ENCODE measurements around the gene MIOX.
A peak's percentile ranks its signal among the peaks of the same experiment; 100 is the strongest.

Gene MIOX

DNA sequence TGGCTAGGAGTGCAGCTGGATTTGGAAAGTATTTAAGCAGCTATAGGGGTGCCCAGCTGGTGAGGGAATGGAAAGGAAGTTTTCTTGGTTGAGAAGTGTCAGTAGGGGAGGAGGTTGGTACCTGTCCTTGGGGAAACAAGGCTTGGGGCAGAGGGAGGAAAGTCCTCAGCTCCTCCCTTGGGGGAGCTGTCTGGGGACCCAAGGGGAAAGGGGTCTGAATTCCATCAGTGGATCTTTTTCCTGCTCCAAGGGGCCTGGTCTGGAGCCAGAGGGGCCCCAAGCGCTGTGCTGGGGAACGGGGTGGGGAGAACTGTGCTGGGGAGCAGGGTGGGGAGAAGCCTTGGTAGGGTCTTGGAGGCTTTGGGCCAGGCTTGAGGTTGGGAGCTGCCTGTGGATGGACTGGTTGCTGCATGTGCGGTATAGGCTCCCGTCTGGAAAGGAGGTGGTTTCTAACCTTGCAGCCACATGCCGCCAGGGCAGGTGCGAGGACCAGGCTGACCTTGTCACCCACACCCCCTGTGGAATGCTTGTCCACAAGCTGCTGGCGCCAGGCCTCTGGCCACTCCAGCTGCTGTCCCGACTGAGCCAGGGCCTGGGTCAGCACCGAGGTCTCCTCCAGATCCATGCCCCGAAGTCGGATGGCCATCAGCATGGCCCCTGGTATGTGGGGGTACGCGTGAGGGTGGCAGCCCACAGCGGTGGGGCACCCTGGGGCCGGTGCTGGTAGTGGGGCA, 42.2 kb downstream of the MIOX start:
- no peak for DNase-seq

DNA sequence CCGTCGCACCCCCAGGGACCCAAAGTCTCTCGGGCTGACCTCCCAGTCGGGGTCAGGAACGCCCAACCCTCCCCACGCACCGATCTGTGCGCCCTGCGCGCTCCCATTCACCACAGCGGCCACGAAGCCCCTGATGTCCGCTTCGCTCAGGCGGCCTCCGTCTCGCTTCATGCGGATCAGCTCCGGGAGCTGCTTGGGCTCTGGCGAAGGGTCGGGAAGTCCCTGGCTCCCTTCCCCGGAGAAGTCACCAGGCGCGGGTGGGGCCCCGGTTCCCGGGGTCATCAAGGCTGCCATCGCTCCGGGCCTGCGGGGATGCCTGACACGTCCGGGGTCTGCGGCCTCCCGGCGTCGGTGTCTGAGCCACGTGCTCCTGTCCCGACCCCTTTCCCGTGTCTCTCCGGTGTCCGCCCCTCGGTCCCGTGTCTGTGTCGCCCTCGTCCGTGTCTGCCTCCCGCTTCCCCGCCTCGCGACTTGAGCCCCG, 42.8 kb downstream of the MIOX start:
- no peak for DNase-seq

DNA sequence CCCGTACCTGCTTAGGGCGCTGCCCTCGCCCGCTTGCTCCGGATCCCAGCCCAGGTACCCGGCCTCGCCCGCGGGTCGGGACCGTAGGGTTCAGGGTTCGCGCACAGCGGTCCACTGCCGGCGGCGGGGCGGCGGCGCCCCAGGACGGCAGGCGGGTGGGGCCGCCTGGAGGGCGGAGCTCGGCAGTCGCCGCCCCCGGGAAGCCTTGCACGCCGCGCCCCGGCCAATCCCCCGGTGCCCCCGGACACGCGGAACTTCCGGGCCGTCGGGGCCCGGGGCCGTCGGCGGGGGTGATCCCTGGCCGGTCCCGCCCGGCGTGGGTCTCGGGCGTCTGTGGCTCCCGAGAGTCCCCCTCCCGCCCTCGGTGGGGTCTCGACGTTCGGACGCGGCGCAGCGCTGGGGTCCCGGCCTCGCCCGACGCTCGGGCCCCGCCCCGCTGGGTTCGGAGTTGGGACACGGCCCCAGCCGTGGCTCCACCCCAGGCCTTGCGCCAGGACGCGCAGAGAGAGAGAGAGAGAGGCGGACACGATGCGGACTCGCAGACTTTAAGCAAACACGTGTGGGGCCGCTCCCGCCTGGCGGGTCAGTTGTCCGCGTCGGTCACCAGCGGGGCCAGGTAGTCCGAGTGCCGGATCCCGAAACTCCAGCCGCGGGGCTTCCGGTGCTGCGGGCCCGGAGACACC, 43.4 kb downstream of the MIOX start, which contains the start of gene TYMP:
Gene TYMP (minus strand): TSS at position 116 of the 683 bp plus-strand sequence. CDS start 303 bp downstream, outside the sequence.
- no peak for DNase-seq

- DNase-seq: no peak
Measured at GRCh38 chr22:50530580-50530876, 43.9 kb downstream of the MIOX start.

GRCh38 chr22:50530877-50531545, 44.4 kb downstream of the MIOX start:
- peak in 1 of 56 donors; percentile 36 for DNase-seq

DNA sequence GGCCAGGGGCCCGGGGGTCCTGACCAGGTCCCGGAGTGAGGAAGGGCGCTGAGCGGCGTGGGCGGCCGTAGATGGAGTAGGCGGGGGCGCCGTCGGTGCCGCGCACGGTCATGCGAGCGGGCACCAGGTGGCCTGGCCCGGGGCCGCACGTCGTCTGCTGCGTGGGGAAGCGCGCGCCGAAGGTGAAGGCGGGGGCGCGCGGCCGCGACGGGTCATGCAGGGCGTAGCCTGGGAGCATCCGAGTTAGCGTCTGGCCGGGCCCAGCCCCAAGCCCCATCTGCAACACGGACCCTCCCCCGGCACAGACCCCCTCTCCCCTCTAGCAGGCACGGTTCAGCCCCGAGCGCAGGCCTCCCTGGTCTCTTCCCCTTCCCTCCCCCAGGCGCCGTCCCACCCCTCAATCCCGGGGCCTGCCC, 44.9 kb downstream of the MIOX start:
- DNase-seq: no peak

DNA sequence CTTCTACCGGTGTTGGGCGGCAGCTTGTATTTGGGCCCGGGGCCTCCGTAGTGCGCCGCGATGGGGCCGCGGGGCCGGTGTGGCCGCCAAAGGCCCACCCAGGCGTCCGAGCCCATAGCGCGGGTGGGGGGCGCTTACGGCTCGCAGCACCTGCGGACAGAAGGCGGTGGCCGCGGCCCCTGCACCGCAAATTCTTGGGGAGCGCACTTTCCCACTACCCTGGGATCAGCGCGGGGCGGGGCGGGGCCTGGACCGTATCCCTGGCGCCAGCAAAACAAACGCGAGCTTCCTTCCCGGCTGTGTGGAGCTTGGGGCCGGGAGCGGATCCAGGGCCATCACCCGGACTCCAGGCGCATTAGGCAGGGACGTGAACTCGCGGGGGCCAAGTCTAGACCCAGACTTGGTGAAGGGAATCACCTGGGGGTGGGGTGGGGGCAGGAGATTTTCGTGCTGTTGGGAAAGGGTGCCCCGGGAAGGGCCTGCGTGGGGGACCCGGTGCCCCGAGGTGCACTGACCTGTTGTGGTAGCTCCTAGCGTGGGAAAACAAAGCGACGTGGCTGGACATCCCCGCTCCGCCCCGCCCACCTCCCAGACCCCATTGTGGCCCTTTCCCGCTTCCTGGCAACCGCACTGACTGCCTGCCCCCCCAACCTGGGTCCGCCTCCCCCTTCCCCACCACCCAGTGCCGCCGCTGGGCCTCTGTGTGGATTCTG, 45.5 kb downstream of the MIOX start:
- no peak for DNase-seq

DNA sequence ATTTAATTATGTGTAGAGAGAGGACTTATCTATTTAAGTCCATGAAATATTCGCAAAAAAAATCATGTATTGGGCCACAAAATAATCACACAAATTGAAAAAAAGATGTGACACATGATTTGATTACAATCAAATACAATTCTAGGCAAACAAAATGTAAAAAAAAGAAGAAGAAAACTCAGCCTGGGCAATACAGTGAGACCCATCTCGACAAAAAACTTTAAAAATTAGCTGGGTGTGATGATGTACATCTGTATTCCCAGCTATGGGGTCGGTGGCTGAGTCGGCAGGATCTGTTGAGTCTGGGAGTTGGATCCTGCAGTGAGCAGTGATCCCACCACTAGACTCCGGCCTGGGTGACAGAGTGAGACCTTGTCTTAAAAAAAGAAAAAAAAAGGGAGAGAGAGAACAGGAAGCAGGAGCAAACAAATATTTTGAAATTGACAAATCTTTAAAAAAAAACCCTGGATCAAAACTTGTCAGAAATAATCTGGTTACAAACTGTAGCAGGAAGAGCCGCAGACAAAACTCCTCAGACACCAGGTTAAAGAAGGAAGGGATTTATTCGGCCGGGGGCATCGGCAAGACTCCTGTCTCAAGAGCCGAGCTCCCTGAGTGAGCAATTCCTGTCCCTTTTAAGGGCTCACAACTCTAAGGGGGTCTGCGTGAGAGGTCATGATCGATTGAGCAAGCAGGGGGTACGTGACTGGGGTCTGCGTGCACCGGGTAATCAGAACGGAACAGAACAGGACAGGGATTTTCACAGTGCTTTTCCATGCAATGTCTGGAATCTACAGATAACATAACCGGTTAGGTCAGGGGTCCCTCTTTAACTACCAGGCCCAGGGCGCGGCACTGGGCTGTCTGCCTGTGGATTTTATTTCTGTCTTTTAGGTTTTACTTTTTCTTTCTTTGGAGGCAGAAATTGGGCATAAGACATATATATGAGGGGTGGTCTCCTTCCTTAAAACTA, 46.5 kb downstream of the MIOX start:
- DNase-seq: no peak

DNA sequence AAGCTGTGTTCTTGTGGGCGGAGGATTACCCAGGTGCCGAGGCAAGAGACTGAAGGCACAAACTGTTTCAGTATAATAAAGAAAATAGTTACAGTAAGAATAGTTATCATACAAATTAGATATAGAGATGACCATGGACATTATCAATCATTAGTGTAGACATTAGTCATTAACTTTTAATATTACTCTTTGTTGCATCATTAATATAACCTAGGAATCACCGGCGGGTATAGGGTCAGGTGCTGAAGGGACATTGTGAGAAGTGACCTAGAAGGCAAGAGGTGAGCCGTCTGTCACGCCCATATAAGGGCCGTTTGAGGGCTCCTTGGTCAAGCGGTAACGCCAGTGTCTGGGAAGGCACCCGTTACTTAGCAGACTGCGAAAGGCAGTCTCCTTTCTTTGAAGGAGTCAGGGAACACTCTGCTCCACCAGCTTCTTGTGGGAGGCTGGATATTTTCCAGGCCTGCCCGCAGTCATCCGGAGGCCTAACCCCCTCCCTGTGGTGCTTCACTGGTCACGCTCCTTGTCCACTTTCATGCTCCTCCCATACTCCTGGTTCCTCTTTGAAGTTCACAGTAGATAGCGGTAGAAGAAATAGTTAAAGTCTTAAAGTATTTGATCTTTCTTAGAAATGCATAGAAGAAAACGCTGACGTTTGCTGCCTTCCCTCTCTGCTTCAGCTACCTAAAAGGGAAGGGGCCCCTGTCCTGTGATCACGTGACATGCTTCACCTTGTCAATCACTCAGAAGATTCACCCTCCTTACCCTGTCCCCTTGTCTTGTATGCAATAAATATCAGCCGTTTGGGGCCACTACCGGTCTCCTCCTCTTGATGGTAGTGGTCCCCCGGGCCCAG, 47.4 kb downstream of the MIOX start:
- DNase-seq: peak in 1 of 56 donors; percentile 15

DNA sequence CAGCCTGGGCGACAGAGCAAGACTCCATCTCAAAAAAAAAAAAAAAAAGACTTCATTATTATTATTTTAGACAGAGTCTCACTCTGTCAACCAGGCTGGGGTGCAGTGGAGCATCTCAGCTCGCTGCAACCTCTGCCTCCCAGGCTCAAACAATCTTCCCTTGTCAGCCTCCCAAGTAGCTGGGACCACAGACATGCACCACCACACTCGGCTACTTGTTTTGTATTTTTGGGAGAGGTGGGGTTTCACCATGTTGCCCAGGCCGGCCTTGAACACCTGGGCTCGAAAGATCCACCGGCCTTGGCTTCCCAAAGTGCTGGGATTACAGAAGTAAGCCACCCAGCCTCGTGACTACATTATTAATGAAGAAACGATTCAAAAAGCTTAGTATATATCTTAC, 48.5 kb downstream of the MIOX start:
- no peak for DNase-seq

DNA sequence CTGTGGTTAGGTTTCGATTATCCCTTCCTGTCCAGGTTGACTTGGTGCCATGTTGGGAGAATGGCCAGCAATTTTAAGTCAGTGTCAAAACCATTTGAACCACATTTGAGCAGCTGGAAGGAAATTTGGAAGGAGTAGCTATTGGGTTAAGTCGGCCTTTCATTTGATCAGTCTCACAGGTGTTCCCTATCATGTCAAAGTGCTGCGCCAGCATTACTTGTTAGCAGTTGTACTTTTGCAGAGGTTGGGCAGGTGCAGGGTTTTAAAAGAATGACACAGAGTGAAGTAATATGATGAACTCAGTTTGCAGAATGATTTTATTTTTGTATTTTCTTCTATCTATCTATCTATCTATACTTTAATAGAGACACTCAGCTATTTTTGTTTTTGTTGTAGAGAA, 49.6 kb downstream of the MIOX start:
- no peak for DNase-seq

GRCh38 chr22:50537765-50538164, 51.1 kb downstream of the MIOX start:
- DNase-seq: no peak

All from amygdala (tissue), 56 donors.